ENCODE measurements around the gene C1orf116. TPM values are rescaled to one million over a fixed set of nuclear protein-coding genes. Genes with fewer than 3 reads are reported as not detected.

The C1orf116 gene
- total RNA-seq, 1 experiment from 2014 or later: 2.4 TPM

- DNase-seq (ENCODE audit: low spot score) (no peak), ATAC-seq (no peak)
- H3K27me3 Mint-ChIP-seq (ENCODE audit: low read depth): no peaks in the 10 kb centered on the region
- CTCF ChIA-PET: no interaction called here
- TF ChIP-seq IRF2 (CRISPR knock-in tag; IDR thresholded peaks at IDR 0.05; ENCODE audit: borderline replicate concordance, low read depth): no peak
- no peak for TF ChIP-seq JAZF1 (CRISPR knock-in tag; IDR thresholded peaks at IDR 0.05)
- TF ChIP-seq TCF7 (CRISPR knock-in tag; IDR thresholded peaks at IDR 0.05; ENCODE audit: low read depth): no peak
- TF ChIP-seq FOXJ3 (CRISPR knock-in tag; IDR thresholded peaks at IDR 0.05; ENCODE audit: borderline replicate concordance): no peak
- no peak overlapping the region for H3K4me3 Mint-ChIP-seq
- no peak overlapping the region for H3K27ac Mint-ChIP-seq
- H3K9me3 Mint-ChIP-seq: no peaks in the 10 kb centered on the region
- H3K36me3 Mint-ChIP-seq: peaks cover 41% of the 10 kb centered on the region
- H3K4me1 Mint-ChIP-seq: no peaks in the 10 kb centered on the region
- POLR2A ChIA-PET: interaction anchor here (0.5 kb wide), 1 partner anchor 31 kb away, joined by 3 read pairs; no protein-coding TSS in a partner anchor
Observed at GRCh38 chr1:207071426-207071825, 38.9 kb upstream of the C1orf116 start.

- Mint-ChIP-seq H3K4me1 (no peaks in the 10 kb centered on the region), H3K27ac (no peak overlapping the region), H3K27me3 (ENCODE audit: low read depth) (no peaks in the 10 kb centered on the region), H3K36me3 (peaks cover 44% of the 10 kb centered on the region), H3K4me3 (no peak overlapping the region), H3K9me3 (no peaks in the 10 kb centered on the region)
- ATAC-seq (no peak), DNase-seq (ENCODE audit: low spot score) (no peak)
- TF ChIP-seq KAT7 (CRISPR knock-in tag; IDR thresholded peaks at IDR 0.05; ENCODE audit: borderline replicate concordance) (no peak), GABPB1 (CRISPR knock-in tag; IDR thresholded peaks at IDR 0.05) (no peak), FOXK1 (CRISPR knock-in tag; IDR thresholded peaks at IDR 0.05) (no peak), CBFB (CRISPR knock-in tag; IDR thresholded peaks at IDR 0.05; ENCODE audit: low read depth) (no peak), IRF1 (CRISPR knock-in tag; IDR thresholded peaks at IDR 0.05) (no peak), ZNF532 (CRISPR knock-in tag; IDR thresholded peaks at IDR 0.05; ENCODE audit: borderline replicate concordance) (no peak), USF1 (CRISPR knock-in tag; IDR thresholded peaks at IDR 0.05) (no peak)
- CTCF ChIA-PET: no interaction called here
- POLR2A ChIA-PET: interaction anchor here (0.5 kb wide), 1 partner anchor 30 kb away, joined by 3 read pairs; no protein-coding TSS in a partner anchor
Observed at GRCh38 chr1:207070811-207071210, 38.3 kb upstream of the C1orf116 start.

- peaks cover 49% of the 10 kb centered on the region for H3K36me3 Mint-ChIP-seq
- no peaks in the 10 kb centered on the region for H3K27me3 Mint-ChIP-seq (ENCODE audit: low read depth)
- H3K27ac Mint-ChIP-seq: no peak overlapping the region
- no peaks in the 10 kb centered on the region for H3K4me1 Mint-ChIP-seq
- DNase-seq (ENCODE audit: low spot score) (no peak), ATAC-seq (no peak)
- no peak overlapping the region for H3K4me3 Mint-ChIP-seq
- ChIA-PET CTCF (interaction anchor here (0.6 kb wide), 1 partner anchor 294 kb away, joined by 4 read pairs; no protein-coding TSS in a partner anchor), POLR2A (no interaction called here)
- H3K9me3 Mint-ChIP-seq: no peaks in the 10 kb centered on the region
- TF ChIP-seq PREB (CRISPR knock-in tag; IDR thresholded peaks at IDR 0.05; ENCODE audit: borderline replicate concordance): no peak
- no peak for TF ChIP-seq ZNF396 (CRISPR knock-in tag; IDR thresholded peaks at IDR 0.05; ENCODE audit: borderline replicate concordance)
- no peak for TF ChIP-seq ZBTB43 (CRISPR knock-in tag; IDR thresholded peaks at IDR 0.05)
- no peak for TF ChIP-seq MYBL2 (CRISPR knock-in tag; IDR thresholded peaks at IDR 0.05)
- TF ChIP-seq SOX15 (CRISPR knock-in tag; IDR thresholded peaks at IDR 0.05): no peak
- no peak for TF ChIP-seq ZNF232 (CRISPR knock-in tag; IDR thresholded peaks at IDR 0.05)
- no peak for TF ChIP-seq MXD4 (CRISPR knock-in tag; IDR thresholded peaks at IDR 0.05; ENCODE audit: borderline replicate concordance)
- TF ChIP-seq PRRX2 (CRISPR knock-in tag; IDR thresholded peaks at IDR 0.05): no peak
- TF ChIP-seq HMGA2 (CRISPR knock-in tag; IDR thresholded peaks at IDR 0.05): no peak
- TF ChIP-seq NR2C2 (CRISPR knock-in tag; IDR thresholded peaks at IDR 0.05): no peak
- no peak for TF ChIP-seq HMGXB4 (CRISPR knock-in tag; IDR thresholded peaks at IDR 0.05)
Observed at GRCh38 chr1:207069858-207070506, 37.4 kb upstream of the C1orf116 start.
